Omental fat pad (tissue), 4 donors: Measurements from ENCODE around the gene SFI1. TPM values are rescaled to one million over a fixed set of nuclear protein-coding genes. Genes with fewer than 3 reads are reported as not detected.
"Not testable (repeated sequence)": the region's sequence is repeated elsewhere in the genome, so short reads cannot be mapped to it uniquely, and the experiment has no call there.

ENCODE experiments used
- ATAC-seq: fragments of 150-250 bp; one replicate; pipeline ENCODE4 v1.9.1; 2016; ENCODE audit warnings: mild to moderate bottlenecking, moderate library complexity; ENCODE audit not compliant: low FRiP score
- DNase-seq: peaks from one replicate; pipeline ENCODE4 v3.0.0-alpha.2; 2019; ENCODE audit warnings: low spot score
- CTCF ChIP-seq, 3 donors: fragments of 450-650 bp; IDR thresholded peaks; one replicate each; pipeline ENCODE4 v1.5.1; 2016 to 2017; ENCODE audit warnings: antibody characterized with exemption in 3 of 3, mild to moderate bottlenecking in 3 of 3, moderate library complexity in 2 of 3
- total RNA-seq, 4 donors: library from RNA; depleted of rRNA; stranded (reverse); fragments of >200 nt; gene quantifications; one replicate each; pipeline ENCODE4 v1.1.0, GENCODE V29; 2016

The SFI1 gene
- total RNA-seq, 4 donors from 2014 or later, result 8.8 to 19.9 (median 18.8) TPM

- no peak for TF ChIP-seq CTCF (IDR thresholded peaks at IDR 0.05)
- no peak for DNase-seq
- ATAC-seq, result no peak
Observed at GRCh38 chr22:31451709-31452571, 44.4 kb upstream of the SFI1 start.

- no peak for DNase-seq
- no peak for TF ChIP-seq CTCF (IDR thresholded peaks at IDR 0.05)
- ATAC-seq, result no peak
Observed at GRCh38 chr22:31461699-31462098, 34.6 kb upstream of the SFI1 start.

GRCh38 chr22:31465307-31465706 is 31.0 kb upstream of the SFI1 start:
- no peak for TF ChIP-seq CTCF (IDR thresholded peaks at IDR 0.05)
- DNase-seq, result no peak
- no peak for ATAC-seq

GRCh38 chr22:31474743-31475142 is 21.6 kb upstream of the SFI1 start:
- no peak for TF ChIP-seq CTCF (IDR thresholded peaks at IDR 0.05)

GRCh38 chr22:31475800-31476199 is 20.5 kb upstream of the SFI1 start:
- no peak for TF ChIP-seq CTCF (IDR thresholded peaks at IDR 0.05)
- no peak for DNase-seq
- ATAC-seq, result no peak

More at GRCh38 chr22:31474743-31475142, 21.6 kb upstream of the SFI1 start:
- no peak for DNase-seq
- no peak for ATAC-seq

- TF ChIP-seq CTCF (IDR thresholded peaks at IDR 0.05), result no peak
- ATAC-seq, result no peak
Observed at GRCh38 chr22:31477329-31477728, 19.0 kb upstream of the SFI1 start.

GRCh38 chr22:31481129-31481528 is 15.2 kb upstream of the SFI1 start:
- DNase-seq (no peak), ATAC-seq (no peak)
- TF ChIP-seq CTCF (IDR thresholded peaks at IDR 0.05), result no peak

More at GRCh38 chr22:31477329-31477728, 19.0 kb upstream of the SFI1 start:
- DNase-seq, result no peak

GRCh38 chr22:31482470-31482869 is 13.9 kb upstream of the SFI1 start:
- ATAC-seq, DNase-seq: not testable (repeated sequence)

- ATAC-seq, DNase-seq: not testable (repeated sequence)
Observed at GRCh38 chr22:31486369-31486768, 10.0 kb upstream of the SFI1 start.
